ENCODE measurements around the gene SLC9A5.

DNA sequence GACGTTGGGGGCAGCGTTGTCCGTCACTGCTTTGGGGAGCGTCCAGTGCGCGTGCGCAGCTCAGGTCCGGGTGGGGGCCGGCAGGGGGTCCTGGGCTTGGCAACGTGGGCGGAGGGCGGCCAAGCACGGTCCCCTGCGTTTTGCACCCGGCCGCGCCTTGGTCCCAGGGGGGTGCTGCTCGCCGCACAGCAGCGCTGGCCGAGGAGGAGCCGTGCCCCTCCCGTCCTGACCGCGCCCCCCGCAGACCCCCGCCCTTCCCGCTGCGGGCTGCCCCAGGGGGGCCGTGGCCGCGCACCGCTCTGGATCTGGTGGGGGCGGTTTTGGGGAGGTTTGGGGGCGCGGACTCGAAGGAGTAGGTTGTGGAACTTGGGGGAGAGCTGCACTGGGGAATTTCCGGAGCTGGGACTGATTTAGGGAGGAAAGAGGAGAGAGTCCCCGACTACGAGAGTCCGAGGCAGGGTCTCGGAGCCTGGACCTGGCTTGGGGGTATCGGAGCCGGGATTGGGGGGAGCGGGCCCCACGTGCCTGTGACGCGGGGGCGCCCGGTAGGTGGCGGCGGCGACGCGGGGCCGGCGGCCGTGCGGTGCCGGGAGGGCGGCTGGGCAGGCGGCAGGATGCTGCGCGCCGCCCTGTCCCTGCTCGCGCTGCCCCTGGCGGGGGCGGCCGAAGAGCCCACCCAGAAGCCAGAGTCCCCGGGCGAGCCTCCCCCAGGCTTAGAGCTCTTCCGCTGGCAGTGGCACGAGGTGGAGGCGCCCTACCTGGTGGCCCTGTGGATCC lies at the start of gene SLC9A5:
- TF ChIP-seq, protein P1, sequence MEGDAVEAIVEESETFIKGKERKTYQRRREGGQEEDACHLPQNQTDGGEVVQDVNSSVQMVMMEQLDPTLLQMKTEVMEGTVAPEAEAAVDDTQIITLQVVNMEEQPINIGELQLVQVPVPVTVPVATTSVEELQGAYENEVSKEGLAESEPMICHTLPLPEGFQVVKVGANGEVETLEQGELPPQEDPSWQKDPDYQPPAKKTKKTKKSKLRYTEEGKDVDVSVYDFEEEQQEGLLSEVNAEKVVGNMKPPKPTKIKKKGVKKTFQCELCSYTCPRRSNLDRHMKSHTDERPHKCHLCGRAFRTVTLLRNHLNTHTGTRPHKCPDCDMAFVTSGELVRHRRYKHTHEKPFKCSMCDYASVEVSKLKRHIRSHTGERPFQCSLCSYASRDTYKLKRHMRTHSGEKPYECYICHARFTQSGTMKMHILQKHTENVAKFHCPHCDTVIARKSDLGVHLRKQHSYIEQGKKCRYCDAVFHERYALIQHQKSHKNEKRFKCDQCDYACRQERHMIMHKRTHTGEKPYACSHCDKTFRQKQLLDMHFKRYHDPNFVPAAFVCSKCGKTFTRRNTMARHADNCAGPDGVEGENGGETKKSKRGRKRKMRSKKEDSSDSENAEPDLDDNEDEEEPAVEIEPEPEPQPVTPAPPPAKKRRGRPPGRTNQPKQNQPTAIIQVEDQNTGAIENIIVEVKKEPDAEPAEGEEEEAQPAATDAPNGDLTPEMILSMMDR (IDR thresholded peaks at IDR 0.05): peak in 1 of 3 donors; percentile 50
- TF ChIP-seq POLR2A (IDR thresholded peaks at IDR 0.05): peak; percentile 9

Data from ovary (tissue), 3 donors.